ENCODE results near the gene BMP6.

The BMP6 gene

DNA sequence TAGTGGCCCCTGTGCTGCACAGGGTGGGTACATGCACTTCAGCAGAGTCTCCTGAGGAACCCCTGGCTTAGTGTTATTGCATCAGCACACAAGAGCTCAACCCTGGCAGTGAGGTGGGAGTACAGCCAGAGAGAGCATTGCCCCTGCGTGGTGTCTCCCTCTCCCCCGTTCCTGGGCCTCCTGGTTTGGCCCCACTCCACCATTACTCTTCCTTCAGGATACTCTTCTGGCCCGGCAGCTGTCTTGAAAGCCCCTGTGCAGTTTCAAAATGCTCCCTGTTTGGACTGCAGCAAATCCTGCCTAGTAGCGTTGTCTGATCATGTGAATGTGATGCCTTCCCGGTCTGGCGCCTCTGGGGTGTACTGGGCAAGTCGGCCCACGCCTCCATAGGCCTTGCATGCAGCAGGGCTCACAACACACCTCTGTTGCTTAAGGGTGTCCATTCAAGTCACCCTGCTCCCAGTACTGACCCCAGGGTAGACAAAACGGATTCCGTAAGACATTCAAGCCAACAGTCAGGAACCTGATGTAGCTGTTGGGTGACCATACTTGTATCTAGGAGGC is 152.6 kb downstream of the BMP6 start:
- TF ChIP-seq, protein P1, sequence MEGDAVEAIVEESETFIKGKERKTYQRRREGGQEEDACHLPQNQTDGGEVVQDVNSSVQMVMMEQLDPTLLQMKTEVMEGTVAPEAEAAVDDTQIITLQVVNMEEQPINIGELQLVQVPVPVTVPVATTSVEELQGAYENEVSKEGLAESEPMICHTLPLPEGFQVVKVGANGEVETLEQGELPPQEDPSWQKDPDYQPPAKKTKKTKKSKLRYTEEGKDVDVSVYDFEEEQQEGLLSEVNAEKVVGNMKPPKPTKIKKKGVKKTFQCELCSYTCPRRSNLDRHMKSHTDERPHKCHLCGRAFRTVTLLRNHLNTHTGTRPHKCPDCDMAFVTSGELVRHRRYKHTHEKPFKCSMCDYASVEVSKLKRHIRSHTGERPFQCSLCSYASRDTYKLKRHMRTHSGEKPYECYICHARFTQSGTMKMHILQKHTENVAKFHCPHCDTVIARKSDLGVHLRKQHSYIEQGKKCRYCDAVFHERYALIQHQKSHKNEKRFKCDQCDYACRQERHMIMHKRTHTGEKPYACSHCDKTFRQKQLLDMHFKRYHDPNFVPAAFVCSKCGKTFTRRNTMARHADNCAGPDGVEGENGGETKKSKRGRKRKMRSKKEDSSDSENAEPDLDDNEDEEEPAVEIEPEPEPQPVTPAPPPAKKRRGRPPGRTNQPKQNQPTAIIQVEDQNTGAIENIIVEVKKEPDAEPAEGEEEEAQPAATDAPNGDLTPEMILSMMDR (conservative IDR thresholded peaks at IDR 0.05), result no peak
- TF ChIP-seq ZFX (IDR thresholded peaks at IDR 0.05), result no peak
- no peak overlapping the region for H3K27ac ChIP-seq

DNA sequence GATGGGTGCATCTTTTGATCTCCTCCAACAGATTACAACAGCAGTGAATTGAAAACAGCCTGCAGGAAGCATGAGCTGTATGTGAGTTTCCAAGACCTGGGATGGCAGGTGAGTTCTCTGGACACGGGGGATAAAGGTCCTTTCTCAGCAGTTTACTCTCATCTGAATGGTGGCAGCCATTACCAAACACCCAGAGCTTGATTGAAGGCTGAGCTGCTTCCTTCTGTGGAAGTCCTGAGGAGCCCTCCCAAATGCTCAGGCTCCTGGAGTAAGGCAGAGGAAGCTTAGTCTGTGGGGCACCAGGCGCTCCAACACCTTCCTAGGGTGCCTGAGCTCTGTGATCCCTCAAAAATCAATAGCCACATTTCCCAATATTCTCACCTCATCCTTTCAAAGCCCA is 153.1 kb downstream of the BMP6 start:
- no peak overlapping the region for H3K27ac ChIP-seq
- TF ChIP-seq, protein P1 (conservative IDR thresholded peaks at IDR 0.05), result no peak
- TF ChIP-seq ZFX (IDR thresholded peaks at IDR 0.05), result no peak

DNA sequence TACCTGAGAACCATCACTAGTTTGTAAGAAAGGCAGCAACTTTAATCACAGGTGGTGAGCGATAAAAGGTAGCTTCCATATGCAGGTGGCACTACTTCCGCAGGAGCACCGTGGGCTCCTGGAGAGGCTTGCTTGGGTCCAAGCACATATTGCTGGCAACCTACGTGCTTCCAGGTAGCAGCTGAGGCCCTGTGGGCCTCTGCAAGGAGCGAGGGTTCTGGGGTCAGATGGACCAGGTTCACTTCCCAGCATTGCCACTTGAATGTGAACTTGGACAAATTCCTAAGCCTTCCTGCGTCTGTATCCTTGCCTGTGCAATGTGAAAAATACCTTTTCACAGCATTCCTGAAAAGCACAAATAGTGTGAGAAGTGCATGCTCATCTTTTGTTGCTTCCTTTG is 153.7 kb downstream of the BMP6 start:
- no peak overlapping the region for H3K27ac ChIP-seq
- TF ChIP-seq ZFX (IDR thresholded peaks at IDR 0.05), result no peak
- TF ChIP-seq, protein P1 (conservative IDR thresholded peaks at IDR 0.05), result no peak

DNA sequence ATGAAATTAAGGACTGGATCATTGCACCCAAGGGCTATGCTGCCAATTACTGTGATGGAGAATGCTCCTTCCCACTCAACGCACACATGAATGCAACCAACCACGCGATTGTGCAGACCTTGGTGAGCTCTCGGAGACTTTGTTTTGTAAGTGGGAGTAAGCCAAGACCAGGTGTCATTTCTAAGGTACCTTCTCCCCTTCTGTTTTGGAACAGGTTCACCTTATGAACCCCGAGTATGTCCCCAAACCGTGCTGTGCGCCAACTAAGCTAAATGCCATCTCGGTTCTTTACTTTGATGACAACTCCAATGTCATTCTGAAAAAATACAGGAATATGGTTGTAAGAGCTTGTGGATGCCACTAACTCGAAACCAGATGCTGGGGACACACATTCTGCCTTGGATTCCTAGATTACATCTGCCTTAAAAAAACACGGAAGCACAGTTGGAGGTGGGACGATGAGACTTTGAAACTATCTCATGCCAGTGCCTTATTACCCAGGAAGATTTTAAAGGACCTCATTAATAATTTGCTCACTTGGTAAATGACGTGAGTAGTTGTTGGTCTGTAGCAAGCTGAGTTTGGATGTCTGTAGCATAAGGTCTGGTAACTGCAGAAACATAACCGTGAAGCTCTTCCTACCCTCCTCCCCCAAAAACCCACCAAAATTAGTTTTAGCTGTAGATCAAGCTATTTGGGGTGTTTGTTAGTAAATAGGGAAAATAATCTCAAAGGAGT is 154.2 kb downstream of the BMP6 start:
- TF ChIP-seq, protein P1 (conservative IDR thresholded peaks at IDR 0.05), result no peak
- no peak for TF ChIP-seq ZFX (IDR thresholded peaks at IDR 0.05)
- no peak overlapping the region for H3K27ac ChIP-seq

DNA sequence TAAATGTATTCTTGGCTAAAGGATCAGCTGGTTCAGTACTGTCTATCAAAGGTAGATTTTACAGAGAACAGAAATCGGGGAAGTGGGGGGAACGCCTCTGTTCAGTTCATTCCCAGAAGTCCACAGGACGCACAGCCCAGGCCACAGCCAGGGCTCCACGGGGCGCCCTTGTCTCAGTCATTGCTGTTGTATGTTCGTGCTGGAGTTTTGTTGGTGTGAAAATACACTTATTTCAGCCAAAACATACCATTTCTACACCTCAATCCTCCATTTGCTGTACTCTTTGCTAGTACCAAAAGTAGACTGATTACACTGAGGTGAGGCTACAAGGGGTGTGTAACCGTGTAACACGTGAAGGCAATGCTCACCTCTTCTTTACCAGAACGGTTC is 154.8 kb downstream of the BMP6 start:
- TF ChIP-seq ZFX (IDR thresholded peaks at IDR 0.05), result no peak
- TF ChIP-seq, protein P1 (conservative IDR thresholded peaks at IDR 0.05), result no peak
- no peak overlapping the region for H3K27ac ChIP-seq

DNA sequence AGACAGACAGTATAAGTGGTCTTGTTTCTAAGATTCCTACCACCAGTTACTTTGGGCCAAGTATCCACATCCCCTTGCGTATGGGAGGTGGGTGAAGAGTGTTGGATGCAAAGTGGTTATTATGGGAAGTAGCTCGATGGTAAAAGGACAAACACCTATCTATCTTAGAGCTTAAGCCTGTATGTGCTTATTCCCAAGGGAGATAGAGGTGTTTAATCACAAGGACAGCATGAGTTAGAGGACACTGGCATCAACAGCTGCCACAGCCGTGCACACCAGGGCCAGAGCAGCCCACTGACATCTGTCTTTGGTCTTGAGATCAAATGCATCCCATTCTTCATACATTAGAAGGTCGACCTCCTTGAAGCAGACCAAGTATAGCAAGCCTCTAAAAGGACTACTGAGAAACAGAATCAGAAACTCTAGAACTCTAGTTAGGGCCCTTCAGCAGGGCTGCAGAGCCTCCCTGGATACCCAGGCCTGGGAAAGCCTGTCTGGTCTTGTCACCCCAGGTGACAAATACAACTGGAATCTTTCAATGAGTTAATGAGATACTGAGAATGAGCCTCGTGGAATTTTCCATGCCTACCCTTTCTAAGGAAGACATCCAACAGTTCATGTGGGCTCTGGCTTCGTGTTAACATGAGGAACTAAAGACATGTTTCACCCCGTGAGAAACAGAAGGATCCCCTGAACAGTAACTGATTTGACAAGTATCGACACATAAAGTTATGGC is 156.0 kb downstream of the BMP6 start:
- no peak for TF ChIP-seq ZFX (IDR thresholded peaks at IDR 0.05)
- TF ChIP-seq, protein P1 (conservative IDR thresholded peaks at IDR 0.05), result no peak
- H3K27ac ChIP-seq, result no peak overlapping the region

Measured in C4-2B (cell line).